ENCODE measurements around the gene MRFAP1L1. TPM values are rescaled to one million over a fixed set of nuclear protein-coding genes. Genes with fewer than 3 reads are reported as not detected.

Gene MRFAP1L1
- polyA plus RNA-seq, 3 donors = 7.6 to 19.1 (median 13.8) TPM

DNA sequence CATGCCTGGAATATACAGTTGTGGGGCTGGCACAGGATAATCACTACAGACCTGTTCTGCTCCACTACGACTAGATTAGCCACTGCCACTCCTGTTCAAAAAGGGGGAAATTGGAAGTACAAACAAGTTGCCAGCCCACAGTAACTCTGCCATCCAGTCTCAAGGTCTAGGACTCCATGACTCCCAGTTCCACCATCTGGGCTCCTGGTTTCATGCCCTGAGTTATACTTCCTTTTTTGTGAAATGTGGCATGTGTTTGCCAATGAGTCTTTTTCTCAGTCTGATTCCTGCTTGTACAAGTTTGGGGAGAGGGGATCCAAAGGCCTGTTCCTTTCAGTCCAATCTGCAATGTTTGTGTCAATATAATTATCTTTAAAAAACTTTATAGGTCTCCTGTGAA, 5.3 kb upstream of the MRFAP1L1 start:
- peaks cover 0 to 10% (median 0%) of the 10 kb centered on the region in 7 donors for H3K9me3 Mint-ChIP-seq

DNA sequence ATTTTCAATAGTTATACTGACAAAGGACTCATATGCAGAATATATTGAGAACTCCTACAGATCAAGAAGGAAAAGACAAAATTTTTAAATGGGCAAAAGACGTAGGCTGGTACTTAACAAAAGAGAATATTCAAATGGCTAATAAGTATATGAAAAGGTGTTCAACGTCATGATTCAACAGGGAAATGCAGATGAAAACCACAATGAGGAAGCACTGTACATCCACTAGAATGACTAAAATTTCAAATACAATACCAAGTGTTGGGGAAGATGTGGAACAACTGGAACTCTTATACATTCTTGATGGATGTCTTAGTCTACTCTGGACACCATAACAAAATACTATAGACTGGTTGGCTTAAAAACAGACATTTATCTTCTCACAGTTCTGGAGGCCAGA, 1.3 kb upstream of the MRFAP1L1 start:
- Histone ChIP-seq H4K20me1 (ENCODE audit: insufficient read depth, low read length) (peaks cover 11% of the 10 kb centered on the region), H3K4me2 (replicated peaks; ENCODE audit: extremely low read depth, low read length, poor library complexity, severe bottlenecking) (no peak overlapping the region), H3K4me3 (replicated peaks in 1 of 3; ENCODE audit: low read depth in 2 of 3, low read length in 3 of 3) (no peak overlapping the region), H3K36me3 (replicated peaks in 1 of 2; ENCODE audit: control insufficient read depth in 1 of 2, insufficient read depth in 2 of 2, low read length in 2 of 2) (peaks cover 0 to 21% of the 10 kb centered on the region in 2 donors), H3K9me3 (replicated peaks in 1 of 2; ENCODE audit: control insufficient read depth in 1 of 2, insufficient read depth in 1 of 2, low read length in 2 of 2) (no peaks in the 10 kb centered on the region), H3K79me2 (ENCODE audit: insufficient read depth, low read length) (peaks cover 33% of the 10 kb centered on the region), H2AFZ (ENCODE audit: insufficient read depth, low read depth, low read length, poor library complexity, severe bottlenecking) (no peak overlapping the region), H3K9ac (ENCODE audit: insufficient read depth, low read length, poor library complexity, severe bottlenecking) (no peak overlapping the region), H3K4me1 (ENCODE audit: control insufficient read depth in 1 of 2, insufficient read depth in 2 of 2, low read length in 2 of 2) (peaks cover 45 to 51% of the 10 kb centered on the region in 2 donors), H3K27me3 (ENCODE audit: control insufficient read depth in 2 of 2, insufficient read depth in 2 of 2, low read length in 2 of 2) (no peaks in the 10 kb centered on the region), H3K27ac (ENCODE audit: low read depth in 1 of 2, low read length in 2 of 2) (no peak overlapping the region)
- intact Hi-C loops (cut with micrococcal nuclease) = loop anchor here in 1 of 2 donors (1.0 to 10.0 kb wide), 2 partner anchors 38 to 334 kb away; partner anchors contain the start of gene TADA2B
- peak in 2 of 3 donors; percentile 47 to 64 for DNase-seq
- H3K4me1 Mint-ChIP-seq = peaks cover 48% of the 10 kb centered on the region
- TF ChIP-seq, protein P1, sequence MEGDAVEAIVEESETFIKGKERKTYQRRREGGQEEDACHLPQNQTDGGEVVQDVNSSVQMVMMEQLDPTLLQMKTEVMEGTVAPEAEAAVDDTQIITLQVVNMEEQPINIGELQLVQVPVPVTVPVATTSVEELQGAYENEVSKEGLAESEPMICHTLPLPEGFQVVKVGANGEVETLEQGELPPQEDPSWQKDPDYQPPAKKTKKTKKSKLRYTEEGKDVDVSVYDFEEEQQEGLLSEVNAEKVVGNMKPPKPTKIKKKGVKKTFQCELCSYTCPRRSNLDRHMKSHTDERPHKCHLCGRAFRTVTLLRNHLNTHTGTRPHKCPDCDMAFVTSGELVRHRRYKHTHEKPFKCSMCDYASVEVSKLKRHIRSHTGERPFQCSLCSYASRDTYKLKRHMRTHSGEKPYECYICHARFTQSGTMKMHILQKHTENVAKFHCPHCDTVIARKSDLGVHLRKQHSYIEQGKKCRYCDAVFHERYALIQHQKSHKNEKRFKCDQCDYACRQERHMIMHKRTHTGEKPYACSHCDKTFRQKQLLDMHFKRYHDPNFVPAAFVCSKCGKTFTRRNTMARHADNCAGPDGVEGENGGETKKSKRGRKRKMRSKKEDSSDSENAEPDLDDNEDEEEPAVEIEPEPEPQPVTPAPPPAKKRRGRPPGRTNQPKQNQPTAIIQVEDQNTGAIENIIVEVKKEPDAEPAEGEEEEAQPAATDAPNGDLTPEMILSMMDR (IDR thresholded peaks at IDR 0.05) = no peak
- peak overlapping the region in 1 of 7 donors; percentile 51 for H3K27ac Mint-ChIP-seq
- H3K9me3 Mint-ChIP-seq = peaks cover 0 to 10% (median 0%) of the 10 kb centered on the region in 7 donors
- H3K4me3 Mint-ChIP-seq = no peak overlapping the region
- H3K36me3 Mint-ChIP-seq = peaks cover 13 to 16% of the 10 kb centered on the region in 2 donors
- WGBS (ENCODE audit: insufficient coverage) = no CpG with 5 or more reads among the region's 2 CpGs
- peaks cover 0 to 4% (median 2%) of the 10 kb centered on the region in 3 donors for H3K27me3 Mint-ChIP-seq (ENCODE audit: low read depth in 3 of 3)

More for the DNA sequence above, 5.3 kb upstream of the MRFAP1L1 start:
- H3K4me3 Mint-ChIP-seq = no peak overlapping the region
- H3K4me2 ChIP-seq (replicated peaks; ENCODE audit: extremely low read depth, low read length, poor library complexity, severe bottlenecking) = no peak overlapping the region
- peaks cover 31% of the 10 kb centered on the region for H3K4me1 Mint-ChIP-seq
- H3K9me3 ChIP-seq (replicated peaks in 1 of 2; ENCODE audit: control insufficient read depth in 1 of 2, insufficient read depth in 1 of 2, low read length in 2 of 2) = no peaks in the 10 kb centered on the region
- no peaks in the 10 kb centered on the region for H3K27me3 ChIP-seq (ENCODE audit: control insufficient read depth in 2 of 2, insufficient read depth in 2 of 2, low read length in 2 of 2)
- H4K20me1 ChIP-seq (ENCODE audit: insufficient read depth, low read length) = peaks cover 10% of the 10 kb centered on the region
- peak in 2 of 3 donors; percentile 22 to 39 for DNase-seq
- no peaks in the 10 kb centered on the region for H3K36me3 ChIP-seq (replicated peaks in 1 of 2; ENCODE audit: control insufficient read depth in 1 of 2, insufficient read depth in 2 of 2, low read length in 2 of 2)
- WGBS (ENCODE audit: insufficient coverage) = no CpG with 5 or more reads among the region's 1 CpG
- H3K4me1 ChIP-seq (ENCODE audit: control insufficient read depth in 1 of 2, insufficient read depth in 2 of 2, low read length in 2 of 2) = peaks cover 29 to 42% of the 10 kb centered on the region in 2 donors
- no peak overlapping the region for H3K27ac ChIP-seq (ENCODE audit: low read depth in 1 of 2, low read length in 2 of 2)
- peaks cover 4 to 5% of the 10 kb centered on the region in 2 donors for H3K36me3 Mint-ChIP-seq
- intact Hi-C loops (cut with micrococcal nuclease) = loop anchor here (5.0 to 10.0 kb wide), 5 partner anchors 67 to 357 kb away; partner anchors contain the start of genes KIAA0232 (in 1 of the 2), MRFAP1 (in 1 of the 2) and TADA2B (in 1 of the 2)
- peaks cover 2 to 4% (median 3%) of the 10 kb centered on the region in 3 donors for H3K27me3 Mint-ChIP-seq (ENCODE audit: low read depth in 3 of 3)
- TF ChIP-seq, protein P1 (IDR thresholded peaks at IDR 0.05) = no peak
- H3K27ac Mint-ChIP-seq = peak overlapping the region in 1 of 7 donors; percentile 74
- H3K4me3 ChIP-seq (replicated peaks in 1 of 3; ENCODE audit: low read depth in 2 of 3, low read length in 3 of 3) = no peak overlapping the region
- no peak overlapping the region for H2AFZ ChIP-seq (ENCODE audit: insufficient read depth, low read depth, low read length, poor library complexity, severe bottlenecking)
- peaks cover 18% of the 10 kb centered on the region for H3K79me2 ChIP-seq (ENCODE audit: insufficient read depth, low read length)
- H3K9ac ChIP-seq (ENCODE audit: insufficient read depth, low read length, poor library complexity, severe bottlenecking) = no peak overlapping the region
